ENCODE results near the gene VPS16. TPM values are rescaled to one million over a fixed set of nuclear protein-coding genes. Genes with fewer than 3 reads are reported as not detected.
A peak's percentile ranks its signal among the peaks of the same experiment; 100 is the strongest.

VPS16 gene
- total RNA-seq, 2 experiments from 2014 or later: 39.0 to 42.0 TPM

GRCh38 chr20:2838847-2839671, 1.5 kb upstream of the VPS16 start:
- Mint-ChIP-seq H3K4me1 (ENCODE audit: low read depth) (peaks cover 26% of the 10 kb centered on the region), H3K4me3 (peak overlapping the region; percentile 78), H3K9me3 (no peaks in the 10 kb centered on the region), H3K27ac (peak overlapping the region; percentile 42), H3K36me3 (ENCODE audit: low read depth) (peaks cover 19% of the 10 kb centered on the region), H3K27me3 (ENCODE audit: low read depth) (no peaks in the 10 kb centered on the region)
- CTCF ChIA-PET: no interaction called here
- intact Hi-C loops (cut with micrococcal nuclease): no loop called here
- DNase-seq: no peak

GRCh38 chr20:2839732-2840137, 810 bp upstream of the VPS16 start:
- H3K36me3 Mint-ChIP-seq (ENCODE audit: low read depth): peaks cover 19% of the 10 kb centered on the region
- H3K27ac Mint-ChIP-seq: peak overlapping the region; percentile 42
- CTCF ChIA-PET: interaction anchor here (0.6 kb wide), 1 partner anchor 244 kb away, joined by 3 read pairs; no protein-coding TSS in a partner anchor
- H3K4me1 Mint-ChIP-seq (ENCODE audit: low read depth): peaks cover 32% of the 10 kb centered on the region
- intact Hi-C loops (cut with micrococcal nuclease): loop anchor here (1.0 to 5.0 kb wide), 2 partner anchors 34 to 568 kb away; partner anchors contain the start of genes DNAAF9 and PTPRA
- H3K9me3 Mint-ChIP-seq: no peaks in the 10 kb centered on the region
- H3K4me3 Mint-ChIP-seq: peak overlapping the region; percentile 78
- H3K27me3 Mint-ChIP-seq (ENCODE audit: low read depth): no peaks in the 10 kb centered on the region
- no peak for DNase-seq

GRCh38 chr20:2840967-2841531, 504 bp downstream of the VPS16 start:
- CTCF ChIA-PET: interaction anchor here (1.2 kb wide), 1 partner anchor 147 kb away, joined by 4 read pairs; no protein-coding TSS in a partner anchor
- DNase-seq: peak; percentile 39
- peaks cover 14% of the 10 kb centered on the region for H3K36me3 Mint-ChIP-seq (ENCODE audit: low read depth)
- intact Hi-C loops (cut with micrococcal nuclease): loop anchor here (1.0 to 5.0 kb wide), 2 partner anchors 32 to 566 kb away; partner anchors contain the start of genes DNAAF9 and PTPRA
- H3K27ac Mint-ChIP-seq: peak overlapping the region; percentile 67
- no peaks in the 10 kb centered on the region for H3K27me3 Mint-ChIP-seq (ENCODE audit: low read depth)
- H3K4me3 Mint-ChIP-seq: peak overlapping the region; percentile 78
- no peaks in the 10 kb centered on the region for H3K9me3 Mint-ChIP-seq
- peaks cover 41% of the 10 kb centered on the region for H3K4me1 Mint-ChIP-seq (ENCODE audit: low read depth)

- intact Hi-C loops (cut with micrococcal nuclease): no loop called here
- CTCF ChIA-PET: no interaction called here
- no peaks in the 10 kb centered on the region for H3K27me3 Mint-ChIP-seq (ENCODE audit: low read depth)
- H3K27ac Mint-ChIP-seq: peak overlapping the region; percentile 54
- peaks cover 37% of the 10 kb centered on the region for H3K4me1 Mint-ChIP-seq (ENCODE audit: low read depth)
- peaks cover 2% of the 10 kb centered on the region for H3K36me3 Mint-ChIP-seq (ENCODE audit: low read depth)
- DNase-seq: no peak
- H3K9me3 Mint-ChIP-seq: no peaks in the 10 kb centered on the region
- no peak overlapping the region for H3K4me3 Mint-ChIP-seq
Measured at GRCh38 chr20:2845607-2846006, 5.1 kb downstream of the VPS16 start.

- CTCF ChIA-PET: no interaction called here
- Mint-ChIP-seq H3K4me1 (ENCODE audit: low read depth) (peaks cover 36% of the 10 kb centered on the region), H3K36me3 (ENCODE audit: low read depth) (peaks cover 2% of the 10 kb centered on the region), H3K9me3 (no peaks in the 10 kb centered on the region), H3K4me3 (no peak overlapping the region), H3K27ac (no peak overlapping the region), H3K27me3 (ENCODE audit: low read depth) (no peaks in the 10 kb centered on the region)
- no peak for DNase-seq
- intact Hi-C loops (cut with micrococcal nuclease): no loop called here
Measured at GRCh38 chr20:2846698-2847097, 6.2 kb downstream of the VPS16 start.

GRCh38 chr20:2847802-2848201, 7.3 kb downstream of the VPS16 start:
- CTCF ChIA-PET: no interaction called here
- H3K4me1 Mint-ChIP-seq (ENCODE audit: low read depth): peaks cover 42% of the 10 kb centered on the region
- no peak overlapping the region for H3K27ac Mint-ChIP-seq
- H3K4me3 Mint-ChIP-seq: no peak overlapping the region
- H3K9me3 Mint-ChIP-seq: no peaks in the 10 kb centered on the region
- peaks cover 3% of the 10 kb centered on the region for H3K36me3 Mint-ChIP-seq (ENCODE audit: low read depth)
- intact Hi-C loops (cut with micrococcal nuclease): no loop called here
- H3K27me3 Mint-ChIP-seq (ENCODE audit: low read depth): no peaks in the 10 kb centered on the region
- DNase-seq: no peak

GRCh38 chr20:2849529-2849928, 9.0 kb downstream of the VPS16 start:
- H3K36me3 Mint-ChIP-seq (ENCODE audit: low read depth): peaks cover 3% of the 10 kb centered on the region
- peak overlapping the region; percentile 18 for H3K27ac Mint-ChIP-seq
- no peaks in the 10 kb centered on the region for H3K27me3 Mint-ChIP-seq (ENCODE audit: low read depth)
- CTCF ChIA-PET: interaction anchor here (0.5 to 1.0 kb wide), 2 partner anchors 97 to 109 kb away, joined by 4 to 5 read pairs; no protein-coding TSS in a partner anchor
- DNase-seq: no peak
- peaks cover 27% of the 10 kb centered on the region for H3K4me1 Mint-ChIP-seq (ENCODE audit: low read depth)
- H3K9me3 Mint-ChIP-seq: no peaks in the 10 kb centered on the region
- no peak overlapping the region for H3K4me3 Mint-ChIP-seq
- intact Hi-C loops (cut with micrococcal nuclease): no loop called here

- Mint-ChIP-seq H3K9me3 (no peaks in the 10 kb centered on the region), H3K36me3 (ENCODE audit: low read depth) (peaks cover 3% of the 10 kb centered on the region), H3K4me3 (no peak overlapping the region), H3K27ac (no peak overlapping the region), H3K27me3 (ENCODE audit: low read depth) (no peaks in the 10 kb centered on the region), H3K4me1 (ENCODE audit: low read depth) (peaks cover 18% of the 10 kb centered on the region)
- CTCF ChIA-PET: interaction anchor here (0.6 to 1.6 kb wide), 7 partner anchors 10 to 163 kb away, joined by 3 to 4 read pairs (median 4); no protein-coding TSS in a partner anchor
- intact Hi-C loops (cut with micrococcal nuclease): no loop called here
- no peak for DNase-seq
Measured at GRCh38 chr20:2851086-2851485, 10.5 kb downstream of the VPS16 start.

- peaks cover 2% of the 10 kb centered on the region for H3K4me1 Mint-ChIP-seq (ENCODE audit: low read depth)
- intact Hi-C loops (cut with micrococcal nuclease): no loop called here
- H3K4me3 Mint-ChIP-seq: no peak overlapping the region
- no peak for DNase-seq
- CTCF ChIA-PET: no interaction called here
- H3K36me3 Mint-ChIP-seq (ENCODE audit: low read depth): peaks cover 10% of the 10 kb centered on the region
- H3K9me3 Mint-ChIP-seq: no peaks in the 10 kb centered on the region
- no peak overlapping the region for H3K27ac Mint-ChIP-seq
- H3K27me3 Mint-ChIP-seq (ENCODE audit: low read depth): no peaks in the 10 kb centered on the region
Measured at GRCh38 chr20:2858591-2858990, 18.0 kb downstream of the VPS16 start.

GRCh38 chr20:2859330-2860121, 19.0 kb downstream of the VPS16 start:
- intact Hi-C loops (cut with micrococcal nuclease): no loop called here
- peaks cover 2% of the 10 kb centered on the region for H3K4me1 Mint-ChIP-seq (ENCODE audit: low read depth)
- peaks cover 12% of the 10 kb centered on the region for H3K36me3 Mint-ChIP-seq (ENCODE audit: low read depth)
- DNase-seq: no peak
- H3K27ac Mint-ChIP-seq: no peak overlapping the region
- CTCF ChIA-PET: no interaction called here
- no peak overlapping the region for H3K4me3 Mint-ChIP-seq
- H3K27me3 Mint-ChIP-seq (ENCODE audit: low read depth): no peaks in the 10 kb centered on the region
- H3K9me3 Mint-ChIP-seq: no peaks in the 10 kb centered on the region

- no peak overlapping the region for H3K27ac Mint-ChIP-seq
- CTCF ChIA-PET: interaction anchor here (0.9 kb wide), 1 partner anchor 33 kb away, joined by 4 read pairs; no protein-coding TSS in a partner anchor
- H3K4me1 Mint-ChIP-seq (ENCODE audit: low read depth): peaks cover 24% of the 10 kb centered on the region
- intact Hi-C loops (cut with micrococcal nuclease): no loop called here
- no peaks in the 10 kb centered on the region for H3K27me3 Mint-ChIP-seq (ENCODE audit: low read depth)
- no peak overlapping the region for H3K4me3 Mint-ChIP-seq
- no peaks in the 10 kb centered on the region for H3K9me3 Mint-ChIP-seq
- peaks cover 22% of the 10 kb centered on the region for H3K36me3 Mint-ChIP-seq (ENCODE audit: low read depth)
- DNase-seq: no peak
Measured at GRCh38 chr20:2864626-2865025, 24.1 kb downstream of the VPS16 start.

GRCh38 chr20:2865101-2865500, 24.6 kb downstream of the VPS16 start:
- CTCF ChIA-PET: no interaction called here
- H3K27ac Mint-ChIP-seq: peak overlapping the region; percentile 19
- intact Hi-C loops (cut with micrococcal nuclease): no loop called here

More at GRCh38 chr20:2865101-2865500, 24.6 kb downstream of the VPS16 start:
- Mint-ChIP-seq H3K27me3 (ENCODE audit: low read depth) (no peaks in the 10 kb centered on the region), H3K9me3 (no peaks in the 10 kb centered on the region), H3K4me3 (no peak overlapping the region), H3K36me3 (ENCODE audit: low read depth) (peaks cover 22% of the 10 kb centered on the region), H3K4me1 (ENCODE audit: low read depth) (peaks cover 24% of the 10 kb centered on the region)
- no peak for DNase-seq
